Measurements from ENCODE around the gene HIRIP3.

The HIRIP3 gene

GRCh38 chr16:30002614-30003346, 7.4 kb upstream of the HIRIP3 start:
- no peak for TF ChIP-seq CTCF (IDR thresholded peaks at IDR 0.05; ENCODE audit: low read depth, low read length, missing control alignments)
- Histone ChIP-seq H3K4me3 (ENCODE audit: low read depth, low read length) (no peak overlapping the region), H3K27me3 (replicated peaks) (no peaks in the 10 kb centered on the region), H3K27ac (no peak overlapping the region), H3K36me3 (replicated peaks) (no peaks in the 10 kb centered on the region)
- no peak for DNase-seq
- in situ Hi-C loops (cut with HindIII; ENCODE audit: low pct_ligation_motif_present, low sequenced_read_pairs): no loop called here

GRCh38 chr16:30000735-30001631, 5.6 kb upstream of the HIRIP3 start:
- TF ChIP-seq CTCF (IDR thresholded peaks at IDR 0.05; ENCODE audit: low read depth, low read length, missing control alignments): peak; percentile 38
- no peaks in the 10 kb centered on the region for H3K27me3 ChIP-seq (replicated peaks)
- DNase-seq: no peak
- in situ Hi-C loops (cut with HindIII; ENCODE audit: low pct_ligation_motif_present, low sequenced_read_pairs): no loop called here
- H3K36me3 ChIP-seq (replicated peaks): no peaks in the 10 kb centered on the region
- no peak overlapping the region for H3K4me3 ChIP-seq (ENCODE audit: low read depth, low read length)
- H3K27ac ChIP-seq: no peak overlapping the region

GRCh38 chr16:29999605-30000004, 4.2 kb upstream of the HIRIP3 start:
- in situ Hi-C loops (cut with HindIII; ENCODE audit: low pct_ligation_motif_present, low sequenced_read_pairs): no loop called here
- no peak overlapping the region for H3K4me3 ChIP-seq (ENCODE audit: low read depth, low read length)
- H3K27ac ChIP-seq: no peak overlapping the region
- TF ChIP-seq CTCF (IDR thresholded peaks at IDR 0.05; ENCODE audit: low read depth, low read length, missing control alignments): no peak
- H3K36me3 ChIP-seq (replicated peaks): no peaks in the 10 kb centered on the region
- H3K27me3 ChIP-seq (replicated peaks): no peaks in the 10 kb centered on the region
- DNase-seq: no peak

- TF ChIP-seq CTCF (IDR thresholded peaks at IDR 0.05; ENCODE audit: low read depth, low read length, missing control alignments): no peak
- H3K27me3 ChIP-seq (replicated peaks): no peaks in the 10 kb centered on the region
- no peak for DNase-seq
- in situ Hi-C loops (cut with HindIII; ENCODE audit: low pct_ligation_motif_present, low sequenced_read_pairs): no loop called here
- H3K4me3 ChIP-seq (ENCODE audit: low read depth, low read length): peak overlapping the region; percentile 97
- no peak overlapping the region for H3K27ac ChIP-seq
- H3K36me3 ChIP-seq (replicated peaks): peaks cover 16% of the 10 kb centered on the region
Observed at GRCh38 chr16:29996766-29997250, 1.4 kb upstream of the HIRIP3 start.

- no peaks in the 10 kb centered on the region for H3K27me3 ChIP-seq (replicated peaks)
- H3K27ac ChIP-seq: peak within 1 kb of the TSS; percentile 74
- H3K36me3 ChIP-seq (replicated peaks): peaks cover 22% of the 10 kb centered on the region
- in situ Hi-C loops (cut with HindIII; ENCODE audit: low pct_ligation_motif_present, low sequenced_read_pairs): no loop called here
- DNase-seq: peak; percentile 90
- TF ChIP-seq CTCF (IDR thresholded peaks at IDR 0.05; ENCODE audit: low read depth, low read length, missing control alignments): no peak
- H3K4me3 ChIP-seq (ENCODE audit: low read depth, low read length): peak within 1 kb of the TSS; percentile 97
Observed at GRCh38 chr16:29995911-29996765, 721 bp upstream of the HIRIP3 start, which contains the start of gene INO80E. TSS of gene INO80E (plus strand) at chr16:29996241. CDS start at chr16:29996311, 70 bp downstream.

Data from brain microvascular endothelial cell (primary cell).